Mucosa of descending colon (tissue), 3 donors: ENCODE data around the gene HNRNPM. TPM values are rescaled to one million over a fixed set of nuclear protein-coding genes. Genes with fewer than 3 reads are reported as not detected.
A peak's percentile ranks its signal among the peaks of the same experiment; 100 is the strongest.

Experiments used
- ATAC-seq: fragments of 200-7000 bp; cut with Tn5 transposase; one replicate; pipeline ENCODE4 v1.9.1; 2020; ENCODE audit warnings: mild to moderate bottlenecking, moderate library complexity
- DNase-seq, 3 donors: peaks; one replicate each; pipeline ENCODE4 v3.0.0-alpha.2; 2020
- H3K36me3 ChIP-seq: fragments of 200-600 bp; one replicate; pipeline ENCODE4 v1.8.0; 2021; ENCODE audit warnings: low read depth, mild to moderate bottlenecking
- H3K4me1 ChIP-seq: fragments of 200-600 bp; one replicate; pipeline ENCODE4 v1.8.0; 2021; ENCODE audit warnings: low read depth, mild to moderate bottlenecking
- H3K4me3 ChIP-seq: fragments of 200-600 bp; one replicate; pipeline ENCODE4 v1.8.0; 2021; ENCODE audit warnings: mild to moderate bottlenecking
- H3K9me3 ChIP-seq: fragments of 200-600 bp; one replicate; pipeline ENCODE4 v1.8.0; 2021; ENCODE audit warnings: mild to moderate bottlenecking
- intact Hi-C, 2 donors: fragments of 100-400 bp; cut with DNase I in 1 of 2; cut with micrococcal nuclease in 1 of 2; formaldehyde crosslinking; loops; one replicate each; pipeline versions ENCODE4 v1.11.0 to v1.11.1; 2022; cut with DNase I, micrococcal nuclease
- long read RNA-seq, 2 donors: library from polyadenylated mRNA; unstranded; transcript quantifications; one replicate each; pipeline ENCODE4 v2.0.0, GENCODE V29; 2019 to 2021
- total RNA-seq, 3 donors: library from RNA; stranded (reverse); fragmentation: NEBNext Ultra II Directional in 2 of 3; extraction: Animal tissue kit (Norgen Biotek cat#: 25700) in 2 of 3; gene quantifications; one replicate each; pipeline versions ENCODE4 v1.2.1 to v1.2.4, GENCODE V29; 2021 to 2023
- TF ChIP-seq, protein P1 (sequence below): fragments of 200-600 bp; IDR thresholded peaks from one replicate; pipeline ENCODE4 v1.8.0; 2022; ENCODE audit warnings: antibody characterized with exemption, mild to moderate bottlenecking
- donor health status: DM: no; HTN: no; CAD: no; lungs with moderate emphysema.
- donor health status: DM: no; HTN: no; CAD: no.
- donor health status: DM: no; HTN: yes; CAD: no.

The HNRNPM gene, protein sequence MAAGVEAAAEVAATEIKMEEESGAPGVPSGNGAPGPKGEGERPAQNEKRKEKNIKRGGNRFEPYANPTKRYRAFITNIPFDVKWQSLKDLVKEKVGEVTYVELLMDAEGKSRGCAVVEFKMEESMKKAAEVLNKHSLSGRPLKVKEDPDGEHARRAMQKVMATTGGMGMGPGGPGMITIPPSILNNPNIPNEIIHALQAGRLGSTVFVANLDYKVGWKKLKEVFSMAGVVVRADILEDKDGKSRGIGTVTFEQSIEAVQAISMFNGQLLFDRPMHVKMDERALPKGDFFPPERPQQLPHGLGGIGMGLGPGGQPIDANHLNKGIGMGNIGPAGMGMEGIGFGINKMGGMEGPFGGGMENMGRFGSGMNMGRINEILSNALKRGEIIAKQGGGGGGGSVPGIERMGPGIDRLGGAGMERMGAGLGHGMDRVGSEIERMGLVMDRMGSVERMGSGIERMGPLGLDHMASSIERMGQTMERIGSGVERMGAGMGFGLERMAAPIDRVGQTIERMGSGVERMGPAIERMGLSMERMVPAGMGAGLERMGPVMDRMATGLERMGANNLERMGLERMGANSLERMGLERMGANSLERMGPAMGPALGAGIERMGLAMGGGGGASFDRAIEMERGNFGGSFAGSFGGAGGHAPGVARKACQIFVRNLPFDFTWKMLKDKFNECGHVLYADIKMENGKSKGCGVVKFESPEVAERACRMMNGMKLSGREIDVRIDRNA
- total RNA-seq: 100 to 1,000 TPM; 116 to 181 (median 149) TPM
- long read RNA-seq, donor 1, partial matches to known transcripts: 17 of 202 reads
- long read RNA-seq, donor 1, other reads (novel, unspliced or antisense): 183 of 202 reads
- long read RNA-seq, donor 2, partial matches to known transcripts: 34 of 93 reads
- long read RNA-seq, donor 2, other reads (novel, unspliced or antisense): 57 of 93 reads

DNA sequence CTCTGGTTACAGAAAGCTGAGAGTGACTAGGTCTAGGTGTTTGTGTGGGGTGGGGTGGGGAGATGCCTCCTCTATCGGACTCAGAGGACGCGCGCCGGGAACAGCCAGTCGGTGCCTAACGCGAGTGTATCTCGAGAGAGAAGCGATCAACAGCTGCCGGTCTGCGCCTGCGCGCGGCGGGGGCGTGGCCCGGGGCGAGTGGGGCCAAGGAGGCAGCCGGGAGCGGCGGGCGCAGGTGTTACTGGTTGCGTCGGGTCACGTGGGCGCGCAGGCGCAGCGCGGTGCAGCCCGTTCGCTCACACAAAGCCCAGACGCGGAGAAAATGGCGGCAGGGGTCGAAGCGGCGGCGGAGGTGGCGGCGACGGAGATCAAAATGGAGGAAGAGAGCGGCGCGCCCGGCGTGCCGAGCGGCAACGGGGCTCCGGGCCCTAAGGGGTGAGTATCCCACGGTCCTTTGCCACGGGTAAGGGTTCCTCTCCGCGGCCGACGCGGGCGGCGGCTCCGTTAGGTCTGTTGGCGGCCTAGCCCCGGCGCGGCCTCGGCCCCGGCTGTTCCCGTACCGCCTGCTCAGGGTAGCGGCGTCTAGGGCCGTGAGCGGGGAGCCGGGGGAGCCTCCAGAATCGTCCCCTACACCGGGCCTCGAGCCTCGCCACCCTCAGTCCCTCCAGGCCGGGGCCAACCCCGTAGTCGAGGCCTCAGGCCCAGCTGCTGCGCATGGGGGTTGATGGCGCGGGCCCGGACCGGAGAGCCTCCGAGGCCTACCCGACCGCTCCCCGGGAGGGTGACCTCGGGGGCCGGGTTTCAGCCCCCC lies at the start of gene HNRNPM:
Gene HNRNPM (plus strand): TSS at position 299 of the 811 bp plus-strand sequence. CDS start 24 bp downstream, at position 323.
- TF ChIP-seq, protein P1, sequence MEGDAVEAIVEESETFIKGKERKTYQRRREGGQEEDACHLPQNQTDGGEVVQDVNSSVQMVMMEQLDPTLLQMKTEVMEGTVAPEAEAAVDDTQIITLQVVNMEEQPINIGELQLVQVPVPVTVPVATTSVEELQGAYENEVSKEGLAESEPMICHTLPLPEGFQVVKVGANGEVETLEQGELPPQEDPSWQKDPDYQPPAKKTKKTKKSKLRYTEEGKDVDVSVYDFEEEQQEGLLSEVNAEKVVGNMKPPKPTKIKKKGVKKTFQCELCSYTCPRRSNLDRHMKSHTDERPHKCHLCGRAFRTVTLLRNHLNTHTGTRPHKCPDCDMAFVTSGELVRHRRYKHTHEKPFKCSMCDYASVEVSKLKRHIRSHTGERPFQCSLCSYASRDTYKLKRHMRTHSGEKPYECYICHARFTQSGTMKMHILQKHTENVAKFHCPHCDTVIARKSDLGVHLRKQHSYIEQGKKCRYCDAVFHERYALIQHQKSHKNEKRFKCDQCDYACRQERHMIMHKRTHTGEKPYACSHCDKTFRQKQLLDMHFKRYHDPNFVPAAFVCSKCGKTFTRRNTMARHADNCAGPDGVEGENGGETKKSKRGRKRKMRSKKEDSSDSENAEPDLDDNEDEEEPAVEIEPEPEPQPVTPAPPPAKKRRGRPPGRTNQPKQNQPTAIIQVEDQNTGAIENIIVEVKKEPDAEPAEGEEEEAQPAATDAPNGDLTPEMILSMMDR: no peak
- intact Hi-C loops: no loop called here
- Histone ChIP-seq H3K4me3 (peak within 1 kb of the TSS; percentile 99), H3K36me3 (no peaks in the 10 kb centered on the region), H3K4me1 (peaks cover 38% of the 10 kb centered on the region), H3K9me3 (no peaks in the 10 kb centered on the region)
- peak; percentile 97 for ATAC-seq
- peak; percentile 100 for DNase-seq

DNA sequence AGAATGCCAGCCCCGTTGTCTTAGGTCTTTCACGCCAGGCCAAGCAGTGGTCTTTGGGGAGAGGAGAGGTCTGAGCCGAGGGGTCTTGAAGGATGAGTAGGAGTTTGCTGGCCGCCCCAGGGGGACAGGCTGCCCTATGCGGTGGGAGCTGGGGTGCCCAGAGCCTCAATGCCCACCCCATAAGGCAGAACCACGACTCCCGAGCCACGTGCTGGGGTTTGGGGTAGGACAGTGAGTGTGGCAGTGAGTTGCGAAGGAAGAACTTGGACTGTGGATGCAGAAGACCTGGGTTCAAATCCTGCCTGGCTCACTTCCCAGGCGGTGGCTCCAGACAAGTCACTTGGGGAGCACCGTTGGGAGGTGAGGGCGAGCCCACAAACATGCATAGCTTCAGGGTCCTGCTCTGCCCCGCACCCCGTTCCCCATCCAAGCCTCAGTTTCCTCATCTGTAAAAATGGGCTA lies 49.1 kb upstream of the HNRNPM start:
- Histone ChIP-seq H3K4me3 (no peak overlapping the region), H3K4me1 (peaks cover 32% of the 10 kb centered on the region), H3K36me3 (no peaks in the 10 kb centered on the region), H3K9me3 (no peaks in the 10 kb centered on the region)
- intact Hi-C loops: no loop called here
- peak in 2 of 3 donors; percentile 22 to 35 for DNase-seq
- TF ChIP-seq, protein P1: no peak
- ATAC-seq: no peak

DNA sequence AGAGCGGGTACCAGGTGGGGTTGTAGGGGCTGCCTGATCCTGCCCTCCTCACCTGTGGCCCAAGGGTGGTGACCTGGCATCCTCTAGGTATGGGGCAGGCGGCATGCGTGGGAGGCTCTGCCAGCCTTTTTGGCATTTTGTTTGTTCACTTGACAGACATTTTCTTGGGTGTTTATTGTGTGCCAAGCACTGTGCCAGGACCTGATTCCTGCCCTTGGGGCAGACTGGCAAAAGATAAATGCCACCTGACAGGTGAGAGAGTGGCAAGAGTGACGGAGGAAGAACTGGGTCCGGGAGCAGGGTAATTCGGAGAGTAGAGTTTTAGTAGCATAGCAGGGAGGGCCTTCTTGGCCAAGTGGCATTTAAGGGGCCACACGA lies 48.6 kb upstream of the HNRNPM start:
- peak in 1 of 3 donors; percentile 34 for DNase-seq
- no peak overlapping the region for H3K4me3 ChIP-seq
- no peaks in the 10 kb centered on the region for H3K9me3 ChIP-seq
- intact Hi-C loops: no loop called here
- TF ChIP-seq, protein P1: no peak
- ATAC-seq: no peak
- H3K4me1 ChIP-seq: peaks cover 30% of the 10 kb centered on the region
- H3K36me3 ChIP-seq: no peaks in the 10 kb centered on the region

DNA sequence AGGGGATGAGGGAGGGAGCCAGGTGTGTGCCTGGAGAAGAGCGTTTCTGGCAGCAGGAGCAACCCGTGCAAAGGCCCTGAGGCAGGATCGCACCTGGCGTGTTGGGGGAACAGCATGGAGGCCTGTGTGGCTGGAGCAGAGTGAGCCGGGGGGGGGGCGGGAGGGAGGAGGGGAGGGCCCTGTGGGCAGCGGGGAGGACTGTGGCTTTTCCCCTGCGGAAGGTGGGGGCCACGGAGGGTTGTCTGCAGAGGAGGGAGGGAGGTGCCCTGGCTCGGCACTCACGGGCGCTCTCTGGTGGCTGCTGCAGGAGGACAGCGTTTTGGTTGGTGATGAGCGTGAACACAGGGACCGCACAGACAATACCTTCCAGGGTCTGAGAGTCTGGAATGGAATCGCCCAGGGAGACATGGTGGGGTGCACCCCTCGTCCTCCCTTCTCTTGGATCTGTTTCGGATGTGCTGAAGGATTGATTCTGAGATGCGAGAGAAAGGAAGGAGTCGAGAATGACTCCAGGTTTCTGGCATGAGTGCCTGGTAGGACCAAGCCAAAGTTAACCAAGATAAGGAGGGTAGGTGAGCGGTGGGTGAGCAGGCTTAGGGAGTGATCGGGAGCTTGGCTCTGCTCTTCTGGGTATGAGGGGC lies 48.1 kb upstream of the HNRNPM start:
- peak; percentile 66 to 79 (median 68) for DNase-seq
- no peaks in the 10 kb centered on the region for H3K36me3 ChIP-seq
- intact Hi-C loops: no loop called here
- peaks cover 24% of the 10 kb centered on the region for H3K4me1 ChIP-seq
- no peak overlapping the region for H3K4me3 ChIP-seq
- H3K9me3 ChIP-seq: no peaks in the 10 kb centered on the region
- TF ChIP-seq, protein P1: peak; percentile 31
- ATAC-seq: peak; percentile 64
